ENCODE data around the gene AURKB.

AURKB gene

GRCh38 chr17:8161289-8162232, 48.8 kb downstream of the AURKB start:
- DNase-seq (ENCODE audit: low read depth), result no peak

DNA sequence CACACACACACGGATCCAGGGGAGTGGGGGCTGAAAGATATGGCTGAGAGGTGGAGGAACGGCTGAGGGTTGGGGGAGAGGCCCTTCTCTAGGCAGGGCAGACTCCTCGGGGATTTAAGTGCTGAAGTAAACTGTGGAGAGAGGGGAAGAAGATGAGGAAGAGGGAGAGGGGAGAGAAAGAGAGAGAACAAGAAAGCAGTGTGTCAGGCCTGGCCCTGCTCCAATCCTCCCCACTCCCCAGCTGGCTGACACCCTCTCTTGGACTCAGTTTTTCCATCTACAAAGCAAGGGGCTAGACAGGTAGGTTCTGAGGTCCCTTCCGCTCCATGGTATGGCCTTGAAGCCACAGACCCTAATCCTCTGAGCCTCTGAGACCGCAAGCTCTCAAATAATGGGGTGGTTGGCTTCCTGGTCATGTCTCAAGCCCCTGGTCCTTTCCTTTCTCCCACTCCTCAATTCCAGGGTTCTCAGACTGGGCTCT, 49.6 kb downstream of the AURKB start:
- DNase-seq (ENCODE audit: low read depth), result no peak

- DNase-seq (ENCODE audit: low read depth), result no peak
Measured at GRCh38 chr17:8160224-8160577, 50.2 kb downstream of the AURKB start.

- DNase-seq (ENCODE audit: low read depth), result no peak
Measured at GRCh38 chr17:8159459-8160223, 50.7 kb downstream of the AURKB start.

DNA sequence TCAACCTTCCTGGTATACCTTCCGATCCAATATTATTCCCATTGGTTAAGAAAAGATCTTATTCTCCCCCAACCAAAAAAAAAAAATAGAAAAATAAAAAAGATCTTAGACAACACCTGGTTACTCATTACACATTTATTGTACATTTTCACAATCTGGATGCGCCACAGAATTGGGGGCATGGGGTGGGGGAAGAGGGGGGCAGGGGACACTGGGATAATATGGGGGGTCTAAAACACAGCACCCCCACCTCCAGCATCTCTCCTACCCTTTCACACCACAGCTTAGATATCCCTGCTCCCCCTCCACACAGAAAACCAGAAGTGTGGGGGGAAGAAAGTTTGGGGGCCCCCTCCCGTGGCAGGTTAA, 51.4 kb downstream of the AURKB start:
- DNase-seq (ENCODE audit: low read depth), result no peak

- peak; percentile 80 for DNase-seq (ENCODE audit: low read depth)
Measured at GRCh38 chr17:8158267-8159031, 51.9 kb downstream of the AURKB start.

DNA sequence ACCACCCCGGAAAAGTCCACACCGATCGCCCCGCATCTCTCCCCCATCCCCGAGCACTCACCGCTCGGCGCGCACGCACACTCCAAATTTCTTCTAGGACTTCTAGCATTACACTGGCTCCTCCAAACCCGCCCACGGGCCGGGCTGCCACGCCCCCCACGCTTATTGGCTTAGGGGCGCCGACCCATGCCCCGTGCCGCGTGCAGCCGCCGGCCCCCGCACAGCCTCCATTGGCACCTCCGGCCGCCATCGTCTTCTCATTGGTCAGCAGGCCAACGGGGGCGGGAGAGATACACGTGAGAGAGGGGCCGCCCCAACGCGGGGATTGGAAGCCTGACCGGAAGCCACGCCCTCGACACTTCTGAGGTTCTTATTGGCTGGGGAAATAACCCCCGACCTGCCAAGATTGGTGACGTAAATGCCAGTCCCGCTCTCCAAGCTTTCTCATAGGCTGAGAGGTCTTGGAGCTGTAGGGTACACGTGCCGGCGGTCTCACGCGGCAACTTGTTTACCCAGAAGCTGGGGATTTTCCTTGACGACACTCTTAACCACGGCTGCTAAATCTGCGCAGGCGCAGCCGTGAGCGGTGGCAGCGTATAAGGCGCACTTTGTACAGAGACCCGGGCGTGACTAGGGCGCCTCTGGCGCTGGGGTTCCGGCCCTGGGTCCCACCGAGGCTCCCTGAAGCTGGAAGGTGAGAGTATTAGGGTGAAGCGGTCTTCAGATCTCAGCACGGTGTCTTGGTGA, 54.0 kb downstream of the AURKB start:
- peak; percentile 99 for DNase-seq (ENCODE audit: low read depth)

- DNase-seq (ENCODE audit: low read depth), result no peak
Measured at GRCh38 chr17:8155996-8156245, 54.5 kb downstream of the AURKB start.

- no peak for DNase-seq (ENCODE audit: low read depth)
Measured at GRCh38 chr17:8155231-8155995, 55.0 kb downstream of the AURKB start.

Data from stimulated activated CD8-positive, alpha-beta memory T cell treated with anti-CD3 and anti-CD28 coated beads, Interleukin-15, amount 100 ng/mL, for 24 hours (primary cell).